Trophoblast cell (in vitro differentiated cells and primary cell): ENCODE results near the gene MINDY1.
A peak's percentile ranks its signal among the peaks of the same experiment; 100 is the strongest.

Experiments
- DNase-seq, 2 donors: peaks; one replicate each; pipeline ENCODE4 v3.0.0-alpha.2; 2016
- H2AFZ ChIP-seq: 2 replicates; pipeline ENCODE4 v1.6.1; 2013; ENCODE audit warnings: low read length, moderate library complexity, mild to moderate bottlenecking; ENCODE audit not compliant: insufficient read depth, poor library complexity
- H2AK5ac ChIP-seq: 2 replicates; pipeline ENCODE4 v1.6.1; 2013; ENCODE audit warnings: mild to moderate bottlenecking, low read length
- H2BK120ac ChIP-seq: 2 replicates; pipeline ENCODE4 v1.6.1; 2013; ENCODE audit warnings: low read length, mild to moderate bottlenecking, moderate library complexity; ENCODE audit not compliant: insufficient read depth, poor library complexity
- H2BK12ac ChIP-seq: 2 replicates; pipeline ENCODE4 v1.6.1; 2013; ENCODE audit warnings: mild to moderate bottlenecking, low read length, moderate library complexity
- H2BK5ac ChIP-seq: 2 replicates; pipeline ENCODE4 v1.6.1; 2013; ENCODE audit warnings: low read length, low read depth, moderate library complexity, mild to moderate bottlenecking; ENCODE audit not compliant: poor library complexity
- H3K14ac ChIP-seq: 2 replicates; pipeline ENCODE4 v1.6.1; 2013; ENCODE audit warnings: mild to moderate bottlenecking, low read length
- H3K18ac ChIP-seq: 2 replicates; pipeline ENCODE4 v1.6.1; 2013; ENCODE audit warnings: mild to moderate bottlenecking, low read length
- H3K23ac ChIP-seq: 2 replicates; pipeline ENCODE4 v1.6.1; 2013; ENCODE audit warnings: low read length
- H3K27ac ChIP-seq: 2 replicates; pipeline ENCODE4 v1.5.1; 2013; ENCODE audit warnings: low read depth, mild to moderate bottlenecking, inconsistent platforms, low read length, moderate library complexity
- H3K27me3 ChIP-seq: 2 replicates; pipeline ENCODE4 v1.6.1; 2013; ENCODE audit warnings: inconsistent platforms, mild to moderate bottlenecking, low read length, moderate library complexity; ENCODE audit not compliant: insufficient read depth
- H3K36me3 ChIP-seq, 2 experiments: 1 replicate in 1 of 2; 2 replicates in 1 of 2; pipeline ENCODE4 v1.6.1; 2013; ENCODE audit warnings: low read length in 2 of 2, mild to moderate bottlenecking in 2 of 2, moderate library complexity in 1 of 2; ENCODE audit not compliant: insufficient read depth in 2 of 2, control insufficient read depth in 1 of 2
- H3K4ac ChIP-seq: 2 replicates; pipeline ENCODE4 v1.6.1; 2013; ENCODE audit warnings: low read depth, mild to moderate bottlenecking, low read length, moderate library complexity
- H3K4me1 ChIP-seq, 2 experiments: 1 replicate in 1 of 2; 2 replicates in 1 of 2; pipeline ENCODE4 v1.6.1; 2013; ENCODE audit warnings: low read length in 2 of 2, mild to moderate bottlenecking in 2 of 2, moderate library complexity in 1 of 2; ENCODE audit not compliant: insufficient read depth in 2 of 2, control insufficient read depth in 1 of 2
- H3K4me2 ChIP-seq: 2 replicates; pipeline ENCODE4 v1.6.1; 2013; ENCODE audit warnings: inconsistent platforms, mild to moderate bottlenecking, low read length, moderate library complexity
- H3K4me3 ChIP-seq: 2 replicates; pipeline ENCODE4 v1.5.1; 2013; ENCODE audit warnings: mild to moderate bottlenecking, low read depth, low read length, inconsistent platforms
- H3K79me1 ChIP-seq: one replicate; pipeline ENCODE4 v1.6.1; 2013; ENCODE audit warnings: low read length
- H3K79me2 ChIP-seq: 2 replicates; pipeline ENCODE4 v1.6.1; 2013; ENCODE audit warnings: low read length, mild to moderate bottlenecking; ENCODE audit not compliant: control insufficient read depth, insufficient read depth, poor library complexity
- H3K9ac ChIP-seq: 2 replicates; pipeline ENCODE4 v1.6.1; 2013; ENCODE audit warnings: mild to moderate bottlenecking, low read length
- H3K9me3 ChIP-seq: 2 replicates; pipeline ENCODE4 v1.6.1; 2013; ENCODE audit warnings: low read depth, mild to moderate bottlenecking, control low read depth, inconsistent platforms, low read length; ENCODE audit not compliant: insufficient read depth
- H4K12ac ChIP-seq: 2 replicates; pipeline ENCODE4 v1.6.1; 2013; ENCODE audit warnings: low read depth, mild to moderate bottlenecking, low read length, moderate library complexity
- H4K8ac ChIP-seq: 2 replicates; pipeline ENCODE4 v1.6.1; 2013; ENCODE audit warnings: low read depth, mild to moderate bottlenecking, low read length, moderate library complexity
- H4K91ac ChIP-seq: one replicate; pipeline ENCODE4 v1.6.1; 2013; ENCODE audit warnings: low read depth, mild to moderate bottlenecking, low read length, moderate library complexity
- WGBS: extraction: QIAGEN DNeasy Blood & Tissue Kit; methylation state at CpG from one replicate; pipeline ENCODE4 v1.1.7; 2013; ENCODE audit warnings: missing lambda C conversion rate; ENCODE audit not compliant: insufficient read length, insufficient coverage; ENCODE audit errors: extremely low coverage; 5-methylcytosine and 5-hydroxymethylcytosine counted together

MINDY1 gene

DNA sequence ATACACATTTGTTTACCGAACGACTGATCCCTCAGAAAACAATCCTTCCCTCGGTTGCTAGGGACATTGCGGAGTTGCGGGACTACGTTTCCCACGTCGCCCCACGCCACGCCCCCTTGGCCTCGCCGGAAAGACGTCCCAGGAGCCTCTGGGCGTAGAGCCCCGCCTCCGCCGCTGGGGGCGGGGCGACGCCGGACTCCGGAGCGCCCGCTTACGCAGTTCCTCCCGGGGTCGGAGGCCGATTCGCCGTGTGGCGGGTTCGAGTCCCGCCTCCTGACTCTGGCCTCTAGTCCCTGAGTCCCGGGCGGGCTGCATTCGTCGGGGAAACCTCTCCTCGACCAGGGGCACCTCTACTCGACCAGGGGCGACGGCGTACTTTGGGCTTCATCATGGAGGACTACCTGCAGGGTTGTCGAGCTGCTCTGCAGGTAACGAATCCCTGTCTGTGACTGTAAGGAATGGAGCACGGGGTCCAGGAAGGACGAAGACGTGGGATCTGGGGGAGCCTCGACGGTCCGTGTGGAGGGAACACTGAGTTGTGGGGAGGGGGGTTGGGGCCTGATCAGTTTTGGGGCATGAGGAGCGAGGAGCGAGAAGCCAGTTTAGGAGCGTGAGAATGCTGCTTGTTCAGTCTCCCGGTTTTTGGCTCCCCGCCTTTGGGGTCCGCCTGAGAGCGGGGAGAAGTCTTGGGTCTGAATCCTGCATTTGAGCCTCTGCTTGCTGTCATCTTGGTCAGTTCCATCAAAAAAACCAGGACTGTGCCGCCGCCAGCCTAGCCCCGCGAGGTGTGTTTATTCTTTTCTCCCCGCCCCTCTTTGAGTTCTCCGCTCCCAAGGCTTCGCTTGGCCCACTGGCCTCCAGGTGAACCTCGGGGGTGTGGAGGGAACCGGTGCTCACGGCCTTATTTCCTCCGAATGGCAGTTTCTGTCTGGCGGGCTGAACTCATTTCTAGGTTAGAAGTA lies 1.8 kb upstream of the MINDY1 start, which contains the start of gene PRUNE1:
Gene PRUNE1 (plus strand): TSS at position 206 of the 962 bp plus-strand sequence. CDS start 184 bp downstream, at position 390.
- H3K4me1 ChIP-seq = peaks cover 6 to 8% of the 10 kb centered on the region in 2 experiments
- H4K8ac ChIP-seq = peak within 1 kb of the TSS; percentile 85
- peak within 1 kb of the TSS; percentile 21 for H3K9ac ChIP-seq
- H2BK12ac ChIP-seq = peak within 1 kb of the TSS; percentile 12
- H3K4me2 ChIP-seq = peak within 1 kb of the TSS; percentile 88
- H3K36me3 ChIP-seq = no peaks in the 10 kb centered on the region
- H3K4ac ChIP-seq = peak within 1 kb of the TSS; percentile 68
- no peak within 1 kb of the TSS for H3K27ac ChIP-seq
- H2BK5ac ChIP-seq = peak within 1 kb of the TSS; percentile 44
- peak within 1 kb of the TSS; percentile 84 for H3K4me3 ChIP-seq
- peak within 1 kb of the TSS; percentile 72 for H4K12ac ChIP-seq
- peaks cover 5% of the 10 kb centered on the region for H3K79me1 ChIP-seq
- peak within 1 kb of the TSS; percentile 78 for H4K91ac ChIP-seq
- peak within 1 kb of the TSS; percentile 89 for H3K14ac ChIP-seq
- no CpG with 5 or more reads among the region's 69 CpGs for WGBS
- DNase-seq = peak; percentile 99 to 100
- H2AK5ac ChIP-seq = peak within 1 kb of the TSS; percentile 33
- H2AFZ ChIP-seq = peak within 1 kb of the TSS; percentile 38
- no peak within 1 kb of the TSS for H3K23ac ChIP-seq
- H3K27me3 ChIP-seq = no peaks in the 10 kb centered on the region
- H3K18ac ChIP-seq = peak within 1 kb of the TSS; percentile 93
- no peaks in the 10 kb centered on the region for H3K9me3 ChIP-seq
- H3K79me2 ChIP-seq = peaks cover 4% of the 10 kb centered on the region
- peak within 1 kb of the TSS; percentile 48 for H2BK120ac ChIP-seq

DNA sequence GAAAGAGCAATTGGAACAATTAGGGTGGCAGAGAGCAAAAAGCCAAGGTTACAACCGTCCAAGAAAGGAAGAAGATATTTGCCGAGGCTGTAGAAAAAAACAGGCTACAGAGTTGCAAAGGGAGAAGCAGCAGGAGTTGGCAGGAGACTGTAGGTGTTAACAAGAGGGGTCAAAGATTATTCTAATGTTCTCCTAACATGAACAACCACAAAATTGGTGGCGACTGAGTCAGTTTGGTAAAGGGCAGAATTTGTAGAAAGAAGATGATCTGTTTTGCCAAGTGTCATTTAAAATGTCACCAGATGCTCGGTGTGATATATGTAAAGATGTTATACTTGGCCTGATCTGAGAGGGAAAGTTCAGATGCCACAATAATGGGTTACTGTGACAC lies 1.1 kb upstream of the MINDY1 start:
- H3K23ac ChIP-seq = no peak overlapping the region
- H3K4me2 ChIP-seq = peak overlapping the region; percentile 55
- H3K27ac ChIP-seq = no peak overlapping the region
- no peaks in the 10 kb centered on the region for H3K9me3 ChIP-seq
- H2AFZ ChIP-seq = no peak overlapping the region
- peaks cover 4% of the 10 kb centered on the region for H3K79me2 ChIP-seq
- no peaks in the 10 kb centered on the region for H3K27me3 ChIP-seq
- H3K36me3 ChIP-seq = no peaks in the 10 kb centered on the region
- no peak overlapping the region for H2AK5ac ChIP-seq
- no peak overlapping the region for H4K8ac ChIP-seq
- H2BK12ac ChIP-seq = no peak overlapping the region
- no peak overlapping the region for H4K91ac ChIP-seq
- no peak overlapping the region for H3K4me3 ChIP-seq
- H2BK5ac ChIP-seq = no peak overlapping the region
- no peak overlapping the region for H4K12ac ChIP-seq
- no peak overlapping the region for H3K9ac ChIP-seq
- no peak overlapping the region for H3K14ac ChIP-seq
- peaks cover 5% of the 10 kb centered on the region for H3K79me1 ChIP-seq
- no peak for DNase-seq
- no peak overlapping the region for H3K18ac ChIP-seq
- no CpG with 5 or more reads among the region's 4 CpGs for WGBS
- no peak overlapping the region for H2BK120ac ChIP-seq
- no peak overlapping the region for H3K4ac ChIP-seq
- H3K4me1 ChIP-seq = peaks cover 6 to 8% of the 10 kb centered on the region in 2 experiments

DNA sequence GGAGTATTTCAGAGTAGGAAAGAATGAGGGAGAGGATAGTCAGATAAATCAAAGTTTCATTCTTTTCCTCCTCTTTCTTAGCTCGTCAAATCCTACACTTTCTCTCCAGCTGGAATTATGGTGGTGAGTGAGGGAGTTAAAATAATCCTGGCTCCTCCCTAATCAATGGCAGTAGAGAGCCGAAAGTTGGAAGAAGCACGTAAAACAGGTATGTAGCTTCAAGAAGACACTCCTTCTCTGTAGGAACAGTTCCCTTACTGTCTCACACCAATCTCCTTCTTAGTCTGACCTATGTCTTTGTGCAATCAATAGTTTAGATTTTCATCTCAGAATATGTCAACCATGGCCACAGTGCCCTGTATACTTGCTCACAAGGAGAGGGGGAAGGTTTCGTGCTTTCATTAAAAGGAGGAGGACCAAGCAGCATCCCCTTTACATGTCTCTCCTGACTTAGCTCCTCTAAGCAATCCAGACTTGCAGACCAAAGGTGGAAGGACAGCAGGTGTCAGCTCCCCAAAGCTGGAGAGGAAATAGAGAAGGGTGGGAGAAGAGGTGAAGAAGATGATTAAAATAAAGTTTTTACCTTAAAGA lies 878 bp downstream of the MINDY1 start:
- H4K12ac ChIP-seq = no peak overlapping the region
- peaks cover 4% of the 10 kb centered on the region for H3K79me2 ChIP-seq
- peaks cover 5% of the 10 kb centered on the region for H3K79me1 ChIP-seq
- peaks cover 6 to 8% of the 10 kb centered on the region in 2 experiments for H3K4me1 ChIP-seq
- H3K36me3 ChIP-seq = no peaks in the 10 kb centered on the region
- H3K14ac ChIP-seq = peak overlapping the region; percentile 54
- H2AFZ ChIP-seq = no peak overlapping the region
- H3K4me3 ChIP-seq = no peak overlapping the region
- no peak overlapping the region for H3K9ac ChIP-seq
- H3K27me3 ChIP-seq = no peaks in the 10 kb centered on the region
- H4K91ac ChIP-seq = peak overlapping the region; percentile 67
- no peak for DNase-seq
- peak overlapping the region; percentile 62 for H3K4me2 ChIP-seq
- no peak overlapping the region for H3K4ac ChIP-seq
- no CpG with 5 or more reads among the region's 4 CpGs for WGBS
- no peak overlapping the region for H2BK120ac ChIP-seq
- H4K8ac ChIP-seq = no peak overlapping the region
- no peak overlapping the region for H2BK5ac ChIP-seq
- H3K27ac ChIP-seq = peak overlapping the region; percentile 65
- H3K9me3 ChIP-seq = no peaks in the 10 kb centered on the region
- H3K18ac ChIP-seq = no peak overlapping the region
- H2AK5ac ChIP-seq = peak overlapping the region; percentile 20
- no peak overlapping the region for H3K23ac ChIP-seq
- H2BK12ac ChIP-seq = no peak overlapping the region

DNA sequence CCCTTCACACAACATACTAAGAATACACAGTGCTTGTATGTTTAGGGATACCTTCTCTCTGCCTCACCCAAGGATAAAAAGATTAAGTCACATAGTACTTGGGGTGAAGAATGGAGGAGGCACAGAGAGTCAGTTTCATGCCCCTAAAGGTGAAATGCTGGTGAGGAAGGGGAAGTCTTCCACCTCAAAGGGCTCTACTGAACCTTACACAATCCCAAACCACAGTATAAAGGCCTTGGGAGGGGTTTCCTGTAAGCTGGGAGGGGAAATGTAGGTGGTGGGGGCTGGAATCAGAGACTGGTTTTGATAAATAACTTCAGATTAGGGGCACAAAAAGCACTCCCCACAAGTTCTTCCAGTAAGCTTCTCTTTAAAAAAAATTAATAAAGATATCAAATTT lies 3.5 kb downstream of the MINDY1 start:
- Histone ChIP-seq H3K4me2 (no peak overlapping the region), H3K23ac (no peak overlapping the region), H2BK12ac (no peak overlapping the region), H3K9ac (no peak overlapping the region), H4K91ac (no peak overlapping the region), H3K27ac (no peak overlapping the region), H3K4me3 (no peak overlapping the region), H2AK5ac (no peak overlapping the region), H2BK5ac (no peak overlapping the region), H4K12ac (no peak overlapping the region), H3K4ac (no peak overlapping the region), H2AFZ (no peak overlapping the region), H3K14ac (no peak overlapping the region), H2BK120ac (no peak overlapping the region), H3K18ac (no peak overlapping the region), H3K9me3 (no peaks in the 10 kb centered on the region), H4K8ac (no peak overlapping the region), H3K4me1 (peaks cover 6% of the 10 kb centered on the region in 2 experiments), H3K27me3 (no peaks in the 10 kb centered on the region), H3K79me1 (no peaks in the 10 kb centered on the region), H3K36me3 (no peaks in the 10 kb centered on the region), H3K79me2 (no peaks in the 10 kb centered on the region)
- no peak for DNase-seq
